Thymus (tissue), 11 donors: ENCODE data around the gene KIF1A. TPM values are rescaled to one million over a fixed set of nuclear protein-coding genes. Genes with fewer than 3 reads are reported as not detected.
A peak's percentile ranks its signal among the peaks of the same experiment; 100 is the strongest.
"Not testable (repeated sequence)": the region's sequence is repeated elsewhere in the genome, so short reads cannot be mapped to it uniquely, and the experiment has no call there.

Experiments used
- DNase-seq, 9 donors: peaks; one replicate each; pipeline ENCODE4 v3.0.0-alpha.2; 2013; ENCODE audit warnings: low spot score in 9 of 9, low read depth in 6 of 9, missing footprints in 1 of 9
- H3K27ac ChIP-seq, 2 donors: one replicate each; pipeline ENCODE4 v1.5.1; 2013; ENCODE audit warnings: control low read depth in 1 of 2, low read depth in 1 of 2, low read length in 1 of 2, mild to moderate bottlenecking in 1 of 2, moderate library complexity in 1 of 2
- H3K27me3 ChIP-seq, 2 donors: one replicate each; pipeline ENCODE4 v1.5.1; 2013; ENCODE audit warnings: low read length in 1 of 2; ENCODE audit not compliant: control insufficient read depth in 2 of 2, insufficient read depth in 1 of 2
- H3K36me3 ChIP-seq, 2 donors: one replicate each; pipeline ENCODE4 v1.5.1; 2013; ENCODE audit warnings: low read length in 1 of 2, mild to moderate bottlenecking in 1 of 2, moderate library complexity in 1 of 2; ENCODE audit not compliant: control insufficient read depth in 2 of 2, insufficient read depth in 2 of 2
- H3K4me1 ChIP-seq, 2 donors: one replicate each; pipeline ENCODE4 v1.5.1; 2013; ENCODE audit warnings: low read length in 2 of 2; ENCODE audit not compliant: control insufficient read depth in 2 of 2, insufficient read depth in 2 of 2
- H3K4me3 ChIP-seq, 2 donors: one replicate each; pipeline ENCODE4 v1.5.1; 2013; ENCODE audit warnings: low read length in 2 of 2, control low read depth in 1 of 2, mild to moderate bottlenecking in 1 of 2
- H3K9me3 ChIP-seq, 2 donors: one replicate each; pipeline ENCODE4 v1.5.1; 2013; ENCODE audit warnings: low read length in 1 of 2, mild to moderate bottlenecking in 1 of 2; ENCODE audit not compliant: control insufficient read depth in 2 of 2, insufficient read depth in 1 of 2
- WGBS: extraction: QIAGEN DNeasy Blood & Tissue Kit; methylation state at CpG from one replicate; pipeline ENCODE4 v1.1.7; 2013; 5-methylcytosine and 5-hydroxymethylcytosine counted together
- polyA plus RNA-seq: library from polyadenylated mRNA; stranded (reverse); fragments of 200-250 nt; gene quantifications from one replicate; pipeline ENCODE4 v1.2.3, GENCODE V29; 2013
- total RNA-seq: library from RNA; stranded (reverse); fragments of 120-200 nt; gene quantifications from one replicate; pipeline ENCODE4 v1.2.4, GENCODE V29; 2013
- donor health status: healthy.

The KIF1A gene
- total and polyA plus RNA-seq, 2 donors, result 0.42 to 0.78 TPM

GRCh38 chr2:240847817-240848216 lies 27.8 kb upstream of the KIF1A start:
- no peak overlapping the region for H3K27ac ChIP-seq
- peaks cover 0 to 3% of the 10 kb centered on the region in 2 donors for H3K27me3 ChIP-seq
- no peaks in the 10 kb centered on the region for H3K36me3 ChIP-seq
- no peak overlapping the region for H3K4me3 ChIP-seq
- no peak for DNase-seq
- no peaks in the 10 kb centered on the region for H3K4me1 ChIP-seq
- 93% methylated on average over 13 of the region's 13 CpGs for WGBS
- H3K9me3 ChIP-seq, result no peaks in the 10 kb centered on the region

DNA sequence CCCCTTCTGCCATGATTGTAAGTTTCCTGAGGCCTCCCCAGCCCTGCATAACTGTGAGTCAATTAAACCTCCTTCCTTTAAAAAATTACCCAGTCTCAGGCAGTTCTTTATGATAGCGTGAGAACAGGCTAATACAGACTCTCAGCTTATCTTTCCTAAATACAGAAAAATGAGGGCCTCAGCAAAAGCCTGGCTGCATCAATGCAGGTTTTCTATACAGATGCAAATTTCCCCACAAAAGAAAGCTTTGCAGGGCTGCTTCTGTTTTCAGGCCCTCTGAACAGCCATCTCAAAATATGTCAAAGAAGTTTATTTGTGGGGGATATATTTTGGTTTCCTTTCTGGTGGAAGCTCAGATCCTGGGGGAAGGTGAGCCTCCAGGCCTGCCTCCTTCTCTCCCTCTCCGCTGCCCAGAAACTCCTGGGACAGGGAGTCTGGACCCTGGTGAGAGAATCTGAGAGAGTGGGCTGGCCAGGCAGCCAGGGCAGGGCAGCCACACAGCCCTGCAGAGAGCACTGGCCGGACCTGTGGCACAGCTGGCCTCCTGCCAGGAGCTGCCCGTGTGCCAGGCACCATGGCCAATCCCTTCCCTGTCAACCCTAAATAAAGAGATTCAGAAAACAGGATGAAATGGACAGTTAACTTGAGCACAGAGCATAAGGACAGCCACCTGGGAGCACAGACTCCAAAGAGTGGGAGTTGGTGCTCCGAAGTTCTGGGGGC lies 27.0 kb upstream of the KIF1A start:
- WGBS, result 93% methylated on average over 5 of the region's 5 CpGs
- peaks cover 0 to 3% of the 10 kb centered on the region in 2 donors for H3K27me3 ChIP-seq
- no peak for DNase-seq
- no peaks in the 10 kb centered on the region for H3K9me3 ChIP-seq
- H3K36me3 ChIP-seq, result no peaks in the 10 kb centered on the region
- no peak overlapping the region for H3K4me3 ChIP-seq
- no peaks in the 10 kb centered on the region for H3K4me1 ChIP-seq
- H3K27ac ChIP-seq, result no peak overlapping the region

DNA sequence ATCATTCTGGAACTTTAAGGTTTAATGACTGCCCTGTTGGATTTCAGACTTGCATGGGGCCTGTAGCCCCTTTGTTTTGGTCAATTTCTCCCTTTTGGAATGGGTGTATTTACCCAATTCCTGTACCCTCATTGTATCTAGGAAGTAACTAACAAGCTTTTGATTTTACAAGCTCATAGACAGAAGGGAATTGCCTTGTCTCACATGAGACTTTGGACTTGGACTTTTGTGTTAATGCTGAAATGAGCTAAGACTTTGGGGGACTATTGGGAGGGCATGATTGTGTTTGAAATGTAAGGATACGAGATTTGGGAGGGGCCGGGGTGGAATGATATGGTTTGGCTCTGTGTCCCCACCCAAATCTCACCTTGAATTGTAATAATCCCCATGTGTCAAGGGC lies 26.3 kb upstream of the KIF1A start:
- H3K9me3 ChIP-seq, H3K4me3 ChIP-seq, H3K4me1 ChIP-seq, H3K27me3 ChIP-seq, DNase-seq, H3K27ac ChIP-seq, H3K36me3 ChIP-seq: not testable (repeated sequence)
- 89% methylated on average over 2 of the region's 2 CpGs for WGBS

- Histone ChIP-seq H3K4me3 (no peak overlapping the region), H3K27ac (no peak overlapping the region), H3K36me3 (no peaks in the 10 kb centered on the region), H3K4me1 (no peaks in the 10 kb centered on the region), H3K9me3 (no peaks in the 10 kb centered on the region), H3K27me3 (peaks cover 0 to 23% of the 10 kb centered on the region in 2 donors)
- peak in 2 of 9 donors; percentile 18 to 21 for DNase-seq
- WGBS, result 67% methylated on average over 9 of the region's 9 CpGs
Measured at GRCh38 chr2:240840435-240841060, 20.5 kb upstream of the KIF1A start.

- no peak overlapping the region for H3K27ac ChIP-seq
- no peaks in the 10 kb centered on the region for H3K4me1 ChIP-seq
- peaks cover 0 to 22% of the 10 kb centered on the region in 2 donors for H3K27me3 ChIP-seq
- H3K9me3 ChIP-seq, result no peaks in the 10 kb centered on the region
- no peak overlapping the region for H3K4me3 ChIP-seq
- DNase-seq, result no peak
- no peaks in the 10 kb centered on the region for H3K36me3 ChIP-seq
- 94% methylated on average over 28 of the region's 28 CpGs for WGBS
Measured at GRCh38 chr2:240839152-240840143, 19.4 kb upstream of the KIF1A start.

- Histone ChIP-seq H3K27ac (no peak overlapping the region), H3K27me3 (peaks cover 0 to 32% of the 10 kb centered on the region in 2 donors), H3K36me3 (no peaks in the 10 kb centered on the region), H3K9me3 (peaks cover 0 to 5% of the 10 kb centered on the region in 2 donors), H3K4me3 (no peak overlapping the region), H3K4me1 (peaks cover under 1% of the 10 kb centered on the region in 2 donors)
- WGBS, result 69% methylated on average over 4 of the region's 4 CpGs
- DNase-seq, result no peak
Measured at GRCh38 chr2:240837621-240838020, 17.6 kb upstream of the KIF1A start.

DNA sequence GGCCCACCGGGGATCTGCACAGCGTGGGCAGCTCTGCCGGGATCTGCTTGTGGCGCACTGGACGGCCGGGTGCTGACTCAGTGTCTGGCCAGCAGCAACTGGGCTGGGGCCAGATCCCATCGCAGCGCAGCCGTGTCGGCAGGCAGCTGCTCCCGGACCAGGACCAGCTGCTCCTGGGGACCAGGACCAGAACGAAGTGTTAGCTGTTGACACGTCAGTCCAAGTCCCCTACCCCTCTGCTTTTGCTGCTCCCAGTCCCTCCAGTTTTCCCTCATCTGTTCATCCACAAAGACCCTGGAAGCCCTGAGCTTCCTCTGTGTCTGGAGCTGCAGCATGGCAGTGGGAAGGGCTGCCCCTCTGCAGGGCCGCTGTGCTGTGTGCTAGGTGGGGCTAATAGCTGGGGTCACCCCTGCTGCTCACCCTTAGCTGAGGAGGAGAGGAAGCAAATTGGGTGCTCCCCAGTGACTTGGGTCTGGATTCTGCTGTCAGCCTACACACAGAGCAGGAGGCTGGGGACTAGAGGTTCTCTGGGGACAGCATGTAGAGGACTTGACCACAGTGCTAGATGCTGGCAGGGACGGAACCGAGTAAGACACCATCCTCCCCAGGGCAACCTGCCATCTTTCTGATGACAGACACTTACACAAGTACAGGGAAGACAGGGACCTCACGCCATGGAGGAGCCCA lies 16.9 kb upstream of the KIF1A start:
- H3K4me1 ChIP-seq, result peaks cover 4 to 5% of the 10 kb centered on the region in 2 donors
- no peak overlapping the region for H3K27ac ChIP-seq
- peaks cover 0 to 9% of the 10 kb centered on the region in 2 donors for H3K9me3 ChIP-seq
- no peak for DNase-seq
- no peaks in the 10 kb centered on the region for H3K36me3 ChIP-seq
- no peak overlapping the region for H3K4me3 ChIP-seq
- WGBS, result 94% methylated on average over 17 of the region's 17 CpGs
- H3K27me3 ChIP-seq, result peaks cover under 1 to 39% of the 10 kb centered on the region in 2 donors

DNA sequence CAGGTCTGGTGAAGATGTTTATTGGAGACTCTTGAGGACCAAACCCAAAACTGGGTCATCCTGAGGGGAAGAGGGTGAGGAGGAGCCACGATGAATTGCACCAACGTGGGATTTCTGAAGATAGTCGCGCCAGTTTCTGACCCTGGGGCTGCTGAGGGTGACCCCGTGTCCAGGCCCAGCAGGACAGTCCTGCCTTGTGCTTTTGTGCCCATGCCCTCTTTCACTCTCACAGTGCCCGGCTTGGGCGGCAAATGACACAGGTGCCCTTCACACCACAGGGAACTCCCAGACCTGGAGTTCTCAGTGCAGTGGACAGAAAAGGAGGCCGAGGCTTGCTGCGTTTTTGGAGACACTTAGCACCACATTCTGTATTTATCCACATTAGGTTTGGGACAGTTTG lies 15.5 kb upstream of the KIF1A start:
- peaks cover 4 to 10% of the 10 kb centered on the region in 2 donors for H3K4me1 ChIP-seq
- WGBS, result 91% methylated on average over 9 of the region's 9 CpGs

More for the DNA sequence above, 15.5 kb upstream of the KIF1A start:
- H3K36me3 ChIP-seq, result no peaks in the 10 kb centered on the region
- H3K9me3 ChIP-seq, result peaks cover 0 to 14% of the 10 kb centered on the region in 2 donors
- peaks cover 9 to 49% of the 10 kb centered on the region in 2 donors for H3K27me3 ChIP-seq
- H3K27ac ChIP-seq, result no peak overlapping the region
- H3K4me3 ChIP-seq, result no peak overlapping the region
- DNase-seq, result no peak
